ENCODE results near the gene DNAJB6. TPM values are rescaled to one million over a fixed set of nuclear protein-coding genes. Genes with fewer than 3 reads are reported as not detected.

The DNAJB6 gene
- total RNA-seq, 1 experiment from 2014 or later: 137 TPM

DNA sequence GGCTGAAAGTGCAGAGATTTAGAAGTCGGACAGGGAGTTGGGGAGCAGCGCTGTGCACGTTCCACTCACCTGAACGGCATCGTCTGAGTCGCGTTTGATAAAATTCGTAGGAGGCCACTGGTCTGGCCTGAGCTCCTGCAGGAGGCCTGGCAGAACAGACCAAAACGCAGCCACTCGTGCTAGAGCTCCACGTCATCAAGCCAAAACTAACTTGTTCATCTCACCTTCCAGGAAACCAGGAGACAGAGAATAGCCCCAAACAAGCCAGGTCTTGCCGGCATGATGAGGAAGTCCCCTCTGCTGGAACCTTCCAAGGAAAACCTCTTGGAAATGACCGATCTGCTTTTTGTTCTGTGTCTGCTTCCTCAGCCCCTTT, 43.4 kb upstream of the DNAJB6 start:
- H3K27ac Mint-ChIP-seq (ENCODE audit: unreplicated experiment): no peak overlapping the region
- H3K4me3 Mint-ChIP-seq (ENCODE audit: low read depth, unreplicated experiment): no peak overlapping the region
- CTCF ChIA-PET: no interaction called here
- no peak for DNase-seq
- no peaks in the 10 kb centered on the region for H3K27me3 Mint-ChIP-seq (ENCODE audit: unreplicated experiment)
- no TSS peak for BruUV-seq (replicated peaks)
- peaks cover 5% of the 10 kb centered on the region for H3K36me3 Mint-ChIP-seq (ENCODE audit: insufficient read depth, unreplicated experiment)
- peaks cover 26% of the 10 kb centered on the region for H3K4me1 Mint-ChIP-seq (ENCODE audit: low read depth, unreplicated experiment)
- intact Hi-C loops (cut with micrococcal nuclease; ENCODE audit: unreplicated experiment): no loop called here
- no peaks in the 10 kb centered on the region for H3K9me3 Mint-ChIP-seq (ENCODE audit: low read depth, unreplicated experiment)
- TF ChIP-seq, protein P1, sequence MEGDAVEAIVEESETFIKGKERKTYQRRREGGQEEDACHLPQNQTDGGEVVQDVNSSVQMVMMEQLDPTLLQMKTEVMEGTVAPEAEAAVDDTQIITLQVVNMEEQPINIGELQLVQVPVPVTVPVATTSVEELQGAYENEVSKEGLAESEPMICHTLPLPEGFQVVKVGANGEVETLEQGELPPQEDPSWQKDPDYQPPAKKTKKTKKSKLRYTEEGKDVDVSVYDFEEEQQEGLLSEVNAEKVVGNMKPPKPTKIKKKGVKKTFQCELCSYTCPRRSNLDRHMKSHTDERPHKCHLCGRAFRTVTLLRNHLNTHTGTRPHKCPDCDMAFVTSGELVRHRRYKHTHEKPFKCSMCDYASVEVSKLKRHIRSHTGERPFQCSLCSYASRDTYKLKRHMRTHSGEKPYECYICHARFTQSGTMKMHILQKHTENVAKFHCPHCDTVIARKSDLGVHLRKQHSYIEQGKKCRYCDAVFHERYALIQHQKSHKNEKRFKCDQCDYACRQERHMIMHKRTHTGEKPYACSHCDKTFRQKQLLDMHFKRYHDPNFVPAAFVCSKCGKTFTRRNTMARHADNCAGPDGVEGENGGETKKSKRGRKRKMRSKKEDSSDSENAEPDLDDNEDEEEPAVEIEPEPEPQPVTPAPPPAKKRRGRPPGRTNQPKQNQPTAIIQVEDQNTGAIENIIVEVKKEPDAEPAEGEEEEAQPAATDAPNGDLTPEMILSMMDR (IDR thresholded peaks at IDR 0.05; ENCODE audit: unreplicated experiment): no peak

DNA sequence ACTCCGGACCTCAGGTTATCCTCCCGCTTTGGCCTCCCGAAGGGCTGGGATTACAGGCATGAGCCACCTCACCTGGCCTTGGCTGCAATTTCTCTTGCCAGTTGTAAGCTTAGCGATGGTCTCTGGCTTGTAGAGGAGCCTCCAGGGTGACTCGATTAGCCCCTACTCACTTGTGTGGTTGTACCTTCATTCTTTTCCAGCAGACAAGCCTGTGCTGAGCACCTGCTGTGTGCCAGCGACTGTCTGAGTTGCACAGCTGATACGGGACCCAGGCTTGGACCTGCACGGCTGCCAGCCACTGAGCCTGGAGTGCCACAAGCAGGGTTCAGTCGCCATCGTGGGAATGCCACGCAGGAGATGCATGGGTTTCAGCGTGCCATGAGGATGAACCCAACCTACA, 42.0 kb upstream of the DNAJB6 start:
- DNase-seq: no peak
- Mint-ChIP-seq H3K36me3 (ENCODE audit: insufficient read depth, unreplicated experiment) (peaks cover 7% of the 10 kb centered on the region), H3K9me3 (ENCODE audit: low read depth, unreplicated experiment) (no peaks in the 10 kb centered on the region), H3K4me1 (ENCODE audit: low read depth, unreplicated experiment) (peaks cover 40% of the 10 kb centered on the region), H3K4me3 (ENCODE audit: low read depth, unreplicated experiment) (no peak overlapping the region), H3K27ac (ENCODE audit: unreplicated experiment) (no peak overlapping the region), H3K27me3 (ENCODE audit: unreplicated experiment) (no peaks in the 10 kb centered on the region)
- BruUV-seq (replicated peaks): no TSS peak
- TF ChIP-seq, protein P1 (IDR thresholded peaks at IDR 0.05; ENCODE audit: unreplicated experiment): no peak
- CTCF ChIA-PET: interaction anchor here (1.0 kb wide), 1 partner anchor 8 kb away, joined by 3 read pairs; no protein-coding TSS in a partner anchor
- intact Hi-C loops (cut with micrococcal nuclease; ENCODE audit: unreplicated experiment): no loop called here

DNA sequence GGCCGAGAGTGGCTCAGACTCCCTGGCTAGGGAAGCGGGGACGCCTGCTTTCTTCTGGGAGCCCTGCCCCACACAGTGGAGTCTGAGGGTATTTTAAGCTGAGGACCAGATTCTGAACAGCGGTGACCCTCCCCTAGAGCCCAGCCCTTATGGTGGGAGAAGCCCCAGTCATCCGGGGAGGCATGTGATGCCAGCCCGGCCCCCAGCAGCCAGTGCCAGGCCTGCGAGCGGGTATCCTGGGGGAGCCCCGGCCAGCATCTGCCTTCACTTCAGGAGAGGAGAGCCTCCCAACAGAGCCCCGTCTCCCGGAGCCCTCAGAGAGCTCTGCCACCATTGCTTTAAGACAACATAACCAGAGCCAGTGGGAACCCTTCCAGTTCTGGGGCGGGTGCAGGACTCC, 41.5 kb upstream of the DNAJB6 start:
- Mint-ChIP-seq H3K4me3 (ENCODE audit: low read depth, unreplicated experiment) (no peak overlapping the region), H3K9me3 (ENCODE audit: low read depth, unreplicated experiment) (no peaks in the 10 kb centered on the region), H3K36me3 (ENCODE audit: insufficient read depth, unreplicated experiment) (peaks cover 13% of the 10 kb centered on the region), H3K4me1 (ENCODE audit: low read depth, unreplicated experiment) (peaks cover 39% of the 10 kb centered on the region), H3K27ac (ENCODE audit: unreplicated experiment) (no peak overlapping the region), H3K27me3 (ENCODE audit: unreplicated experiment) (no peaks in the 10 kb centered on the region)
- TF ChIP-seq, protein P1 (IDR thresholded peaks at IDR 0.05; ENCODE audit: unreplicated experiment): no peak
- no peak for DNase-seq
- no TSS peak for BruUV-seq (replicated peaks)
- intact Hi-C loops (cut with micrococcal nuclease; ENCODE audit: unreplicated experiment): no loop called here
- CTCF ChIA-PET: interaction anchor here (1.0 kb wide), 1 partner anchor 9 kb away, joined by 3 read pairs; no protein-coding TSS in a partner anchor

DNA sequence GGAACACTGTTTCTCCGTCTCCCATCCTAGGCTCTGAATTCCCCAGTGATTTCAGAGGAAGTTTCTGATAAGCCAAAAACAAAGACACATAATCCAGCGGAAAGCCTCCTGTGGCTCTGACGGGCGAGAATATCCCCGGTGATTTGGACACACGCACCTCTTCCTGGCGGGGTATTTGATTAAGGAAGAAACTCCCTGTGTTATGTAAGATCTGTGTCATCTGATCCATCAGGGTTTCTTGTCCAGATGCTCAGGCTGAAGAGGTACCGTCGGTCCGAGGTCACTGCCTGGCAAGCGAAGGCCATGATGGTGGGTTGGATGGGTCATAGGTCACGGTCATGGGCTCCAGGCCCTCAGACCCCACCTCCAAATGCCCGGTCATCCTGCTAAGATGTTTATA, 39.6 kb upstream of the DNAJB6 start:
- intact Hi-C loops (cut with micrococcal nuclease; ENCODE audit: unreplicated experiment): no loop called here
- TF ChIP-seq, protein P1 (IDR thresholded peaks at IDR 0.05; ENCODE audit: unreplicated experiment): no peak
- CTCF ChIA-PET: no interaction called here
- H3K27me3 Mint-ChIP-seq (ENCODE audit: unreplicated experiment): no peaks in the 10 kb centered on the region
- BruUV-seq (replicated peaks): no TSS peak
- no peaks in the 10 kb centered on the region for H3K9me3 Mint-ChIP-seq (ENCODE audit: low read depth, unreplicated experiment)
- no peak for DNase-seq
- H3K4me1 Mint-ChIP-seq (ENCODE audit: low read depth, unreplicated experiment): peaks cover 29% of the 10 kb centered on the region
- H3K27ac Mint-ChIP-seq (ENCODE audit: unreplicated experiment): no peak overlapping the region
- peaks cover 14% of the 10 kb centered on the region for H3K36me3 Mint-ChIP-seq (ENCODE audit: insufficient read depth, unreplicated experiment)
- H3K4me3 Mint-ChIP-seq (ENCODE audit: low read depth, unreplicated experiment): no peak overlapping the region

DNA sequence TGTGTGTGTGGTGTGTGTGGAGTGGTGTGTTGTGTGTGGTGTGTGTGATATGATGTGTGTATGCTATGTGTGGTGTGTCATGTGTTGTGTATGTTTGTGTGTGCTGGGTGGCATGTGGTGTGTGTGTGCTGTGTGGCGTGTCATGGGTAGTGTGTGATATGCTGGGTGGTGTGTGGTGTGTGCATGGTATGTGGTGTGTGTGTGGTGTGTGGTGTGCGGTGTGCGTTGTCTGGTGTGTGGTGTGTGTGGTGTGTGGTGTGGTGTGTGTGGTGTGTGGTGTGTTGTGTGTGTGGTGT, 37.5 kb upstream of the DNAJB6 start:
- TF ChIP-seq, protein P1 (IDR thresholded peaks at IDR 0.05; ENCODE audit: unreplicated experiment): no peak
- intact Hi-C loops (cut with micrococcal nuclease; ENCODE audit: unreplicated experiment): no loop called here
- BruUV-seq (replicated peaks): no TSS peak
- peak overlapping the region; percentile 5 for H3K27ac Mint-ChIP-seq (ENCODE audit: unreplicated experiment)
- H3K9me3 Mint-ChIP-seq (ENCODE audit: low read depth, unreplicated experiment): no peaks in the 10 kb centered on the region
- DNase-seq: no peak
- H3K4me1 Mint-ChIP-seq (ENCODE audit: low read depth, unreplicated experiment): peaks cover 33% of the 10 kb centered on the region
- CTCF ChIA-PET: no interaction called here
- no peaks in the 10 kb centered on the region for H3K27me3 Mint-ChIP-seq (ENCODE audit: unreplicated experiment)
- peaks cover 14% of the 10 kb centered on the region for H3K36me3 Mint-ChIP-seq (ENCODE audit: insufficient read depth, unreplicated experiment)
- H3K4me3 Mint-ChIP-seq (ENCODE audit: low read depth, unreplicated experiment): peak overlapping the region; percentile 25

All from Calu3 (cell line).